Stomach (tissue), 9 donors: ENCODE measurements around the gene GSE1. TPM values are rescaled to one million over a fixed set of nuclear protein-coding genes. Genes with fewer than 3 reads are reported as not detected.

Experiments
- DNase-seq, 2 donors: peaks; one replicate each; pipeline versions ENCODE4 v3.0.0 to v3.0.0-alpha.2; 2013 to 2019
- H3K27ac ChIP-seq, 5 donors: fragments of 200-600 bp in 4 of 5; sonication (generic) in 4 of 5; one replicate each; pipeline ENCODE4 v1.5.1; 2013 to 2019; ENCODE audit warnings: mild to moderate bottlenecking in 1 of 5, moderate library complexity in 1 of 5
- H3K27me3 ChIP-seq, 3 donors: fragments of 200-600 bp; sonication (generic); one replicate each; pipeline ENCODE4 v1.5.1; 2017 to 2019; ENCODE audit warnings: mixed run types in 1 of 3
- H3K36me3 ChIP-seq, 4 donors: fragments of 200-600 bp; sonication (generic); 1 replicate in 3 of 4; 2 replicates in 1 of 4; pipeline ENCODE4 v1.5.1; 2016 to 2019
- H3K4me1 ChIP-seq, 4 donors: fragments of 200-600 bp; sonication (generic); one replicate each; pipeline ENCODE4 v1.5.1; 2016 to 2019
- H3K4me3 ChIP-seq, 4 donors: fragments of 200-600 bp; sonication (generic) in 3 of 4; one replicate each; pipeline ENCODE4 v1.5.1; 2016 to 2019; ENCODE audit warnings: mild to moderate bottlenecking in 1 of 4
- H3K9me3 ChIP-seq, 4 donors: fragments of 200-600 bp; sonication (generic); one replicate each; pipeline ENCODE4 v1.5.1; 2016 to 2019
- EP300 ChIP-seq: sonication (generic); formaldehyde crosslinking; IDR thresholded peaks from one replicate; pipeline ENCODE4 v1.6.1; 2017; ENCODE audit warnings: antibody characterized with exemption
- POLR2A ChIP-seq, 4 donors: fragments of 450-650 bp; IDR thresholded peaks; one replicate each; pipeline ENCODE4 v1.6.1; 2016; ENCODE audit warnings: antibody characterized with exemption in 4 of 4, control low read depth in 2 of 4, mild to moderate bottlenecking in 1 of 4, moderate library complexity in 1 of 4
- POLR2AphosphoS5 ChIP-seq, 3 donors: sonication (generic); formaldehyde crosslinking; IDR thresholded peaks; one replicate each; pipeline ENCODE4 v1.6.1; 2016; ENCODE audit warnings: antibody characterized with exemption in 3 of 3
- WGBS, 5 donors: extraction: QIAGEN DNeasy Blood & Tissue Kit in 3 of 5; methylation state at CpG; one replicate each; pipeline versions ENCODE4 v1.1.5 to v1.1.7; 2013 to 2018; 5-methylcytosine and 5-hydroxymethylcytosine counted together
- intact Hi-C: fragments of 100-400 bp; cut with DNase I; formaldehyde crosslinking; loops from one replicate; pipeline ENCODE4 v1.15.1; 2023; ENCODE audit warnings: low total_unique reads
- polyA plus RNA-seq, 3 donors: library from polyadenylated mRNA; stranded (reverse); fragments of 200-250 nt; gene quantifications; one replicate each; pipeline ENCODE4 v1.2.3, GENCODE V29; 2013
- total RNA-seq, 5 donors: library from RNA; depleted of rRNA; stranded (reverse); fragments of >200 nt; gene quantifications; one replicate each; pipeline versions ENCODE4 v1.1.0 to v1.2.3, GENCODE V29; 2014 to 2016
- TF ChIP-seq, protein P1 (sequence below), 7 experiments: fragments of 450-650 bp in 4 of 7; fragments of 200-600 bp in 3 of 7; sonication (generic) in 3 of 7; IDR thresholded peaks; one replicate each; pipeline ENCODE4 v1.5.1; 2016 to 2019; ENCODE audit warnings: antibody characterized with exemption in 7 of 7, control low read depth in 2 of 7, mild to moderate bottlenecking in 1 of 7
- donor health status: healthy with polysubstance abuse.
- donor health status: Bipolar disorder and iron deficiency.
- donor health status: healthy.

Gene GSE1
- total and polyA plus RNA-seq, 8 donors, result 11.8 to 294 (median 93.0) TPM

DNA sequence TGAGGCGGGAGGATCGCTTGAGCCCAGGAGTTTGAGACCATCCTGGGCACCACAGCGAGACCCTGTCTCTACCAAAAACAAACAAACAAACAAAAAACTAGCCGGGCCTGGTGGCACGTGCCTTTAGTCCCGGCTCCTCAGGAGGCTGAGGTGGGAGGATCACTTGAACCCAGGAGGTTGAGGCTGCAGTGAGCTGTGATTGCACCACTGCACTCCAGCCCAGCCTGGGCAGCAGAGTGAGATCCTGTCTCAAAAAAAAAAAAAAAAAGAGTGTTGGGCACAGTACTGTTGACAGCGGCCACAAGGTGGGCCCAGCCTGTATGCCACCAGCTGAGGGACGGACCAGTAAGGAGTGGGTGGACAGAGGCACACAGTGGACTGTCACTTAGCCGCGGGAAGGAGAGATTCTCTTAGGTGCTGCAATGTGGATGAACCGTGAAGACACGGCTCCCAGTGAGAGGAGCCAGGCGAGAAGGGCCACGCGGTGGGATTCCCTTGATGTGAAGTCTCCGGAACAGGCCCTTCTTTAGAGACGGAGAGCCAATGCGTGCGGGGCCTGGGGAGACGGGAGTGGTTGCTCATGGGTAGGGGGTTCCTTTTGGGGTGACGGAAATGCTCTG is 31.1 kb downstream of the GSE1 start:
- Histone ChIP-seq H3K36me3 (peaks cover 3 to 29% (median 25%) of the 10 kb centered on the region in 4 donors), H3K4me1 (peaks cover 60 to 81% (median 71%) of the 10 kb centered on the region in 4 donors), H3K27ac (peak overlapping the region in 1 of 5 donors; percentile 7), H3K9me3 (no peaks in the 10 kb centered on the region), H3K4me3 (no peak overlapping the region), H3K27me3 (no peaks in the 10 kb centered on the region)
- WGBS, 5 donors, result 81 to 90% (median 83%) methylated on average over 21 of the region's 21 CpGs
- intact Hi-C loops, result no loop called here
- TF ChIP-seq, protein P1, sequence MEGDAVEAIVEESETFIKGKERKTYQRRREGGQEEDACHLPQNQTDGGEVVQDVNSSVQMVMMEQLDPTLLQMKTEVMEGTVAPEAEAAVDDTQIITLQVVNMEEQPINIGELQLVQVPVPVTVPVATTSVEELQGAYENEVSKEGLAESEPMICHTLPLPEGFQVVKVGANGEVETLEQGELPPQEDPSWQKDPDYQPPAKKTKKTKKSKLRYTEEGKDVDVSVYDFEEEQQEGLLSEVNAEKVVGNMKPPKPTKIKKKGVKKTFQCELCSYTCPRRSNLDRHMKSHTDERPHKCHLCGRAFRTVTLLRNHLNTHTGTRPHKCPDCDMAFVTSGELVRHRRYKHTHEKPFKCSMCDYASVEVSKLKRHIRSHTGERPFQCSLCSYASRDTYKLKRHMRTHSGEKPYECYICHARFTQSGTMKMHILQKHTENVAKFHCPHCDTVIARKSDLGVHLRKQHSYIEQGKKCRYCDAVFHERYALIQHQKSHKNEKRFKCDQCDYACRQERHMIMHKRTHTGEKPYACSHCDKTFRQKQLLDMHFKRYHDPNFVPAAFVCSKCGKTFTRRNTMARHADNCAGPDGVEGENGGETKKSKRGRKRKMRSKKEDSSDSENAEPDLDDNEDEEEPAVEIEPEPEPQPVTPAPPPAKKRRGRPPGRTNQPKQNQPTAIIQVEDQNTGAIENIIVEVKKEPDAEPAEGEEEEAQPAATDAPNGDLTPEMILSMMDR (IDR thresholded peaks at IDR 0.05), result no peak
- TF ChIP-seq POLR2AphosphoS5 (IDR thresholded peaks at IDR 0.05), result no peak
- no peak for TF ChIP-seq EP300
- TF ChIP-seq POLR2A (IDR thresholded peaks at IDR 0.05), result no peak
- DNase-seq, result no peak

DNA sequence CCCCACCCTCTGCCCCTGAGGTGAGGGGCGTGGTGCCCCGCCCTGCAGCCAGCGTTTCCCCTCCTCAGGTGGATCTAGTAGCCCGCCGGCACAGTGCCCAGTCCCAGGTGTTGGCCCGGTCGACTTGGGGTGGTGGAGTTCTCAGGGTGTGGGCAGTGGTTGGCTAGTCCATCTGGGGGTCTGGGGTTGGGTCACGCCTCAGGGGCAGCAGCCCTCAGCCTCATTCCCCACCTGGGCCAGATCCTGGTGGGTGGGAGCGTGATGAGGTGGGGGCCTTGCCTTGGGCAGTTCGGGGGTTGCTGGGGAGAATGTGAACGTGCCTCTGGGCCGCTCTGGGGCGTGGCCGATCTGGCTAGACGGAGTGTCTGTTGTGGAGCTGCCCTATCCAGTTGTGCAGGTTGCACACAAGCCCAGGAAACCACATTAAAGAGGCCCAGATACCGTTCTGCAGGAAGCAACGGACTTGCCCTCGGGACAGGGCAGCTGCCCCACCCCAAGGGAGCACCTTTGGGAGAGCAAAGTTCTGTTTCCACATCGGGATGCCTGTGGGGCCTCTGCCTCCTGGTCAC is 32.0 kb downstream of the GSE1 start:
- H3K4me3 ChIP-seq, result peak overlapping the region in 1 of 4 donors; percentile 6
- DNase-seq, result peak in 1 of 2 donors; percentile 55
- H3K36me3 ChIP-seq, result peaks cover 10 to 38% (median 34%) of the 10 kb centered on the region in 4 donors
- peaks cover 51 to 77% (median 68%) of the 10 kb centered on the region in 4 donors for H3K4me1 ChIP-seq
- no peaks in the 10 kb centered on the region for H3K27me3 ChIP-seq
- no peaks in the 10 kb centered on the region for H3K9me3 ChIP-seq
- intact Hi-C loops, result no loop called here
- TF ChIP-seq, protein P1 (IDR thresholded peaks at IDR 0.05), result no peak
- TF ChIP-seq POLR2AphosphoS5 (IDR thresholded peaks at IDR 0.05), result peak in 1 of 3 donors; percentile 26
- WGBS, 5 donors, result 35 to 77% (median 54%) methylated on average over 10 to 19 of the region's 19 CpGs
- H3K27ac ChIP-seq, result peak overlapping the region in 1 of 5 donors; percentile 32

DNA sequence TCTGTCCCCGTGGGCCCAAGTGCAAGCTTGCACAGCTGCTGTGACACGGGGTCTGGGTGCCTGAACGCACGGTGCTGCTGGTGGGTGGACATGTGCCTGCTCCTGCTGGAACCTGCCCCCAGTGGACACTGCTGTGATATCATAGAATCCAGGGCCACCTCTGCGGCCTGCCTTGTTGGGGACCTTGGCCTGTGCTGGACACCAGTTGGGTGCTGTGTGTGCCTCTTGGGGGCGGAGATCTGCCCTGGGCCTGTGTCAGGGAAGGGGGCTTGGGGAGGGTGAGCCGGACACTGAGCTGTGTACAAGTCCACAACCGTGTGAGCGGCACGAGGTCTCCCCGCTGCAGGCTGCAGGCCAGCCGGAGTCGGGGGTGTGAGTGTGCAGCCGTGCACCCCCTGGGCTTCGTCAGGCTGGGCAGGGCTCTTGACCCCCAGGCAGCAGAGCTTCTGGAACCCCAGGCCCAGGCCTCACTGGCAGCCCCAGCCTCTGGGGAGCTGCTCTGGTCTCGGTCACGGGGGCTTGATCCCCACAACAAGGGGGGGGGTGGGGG is 33.3 kb downstream of the GSE1 start:
- TF ChIP-seq, protein P1 (IDR thresholded peaks at IDR 0.05), result no peak
- TF ChIP-seq POLR2A (IDR thresholded peaks at IDR 0.05) (no peak), POLR2AphosphoS5 (IDR thresholded peaks at IDR 0.05) (no peak)
- DNase-seq, result no peak
- Histone ChIP-seq H3K4me1 (peaks cover 47 to 78% (median 69%) of the 10 kb centered on the region in 4 donors), H3K9me3 (no peaks in the 10 kb centered on the region), H3K36me3 (peaks cover 10 to 40% (median 33%) of the 10 kb centered on the region in 4 donors), H3K27ac (no peak overlapping the region), H3K4me3 (no peak overlapping the region), H3K27me3 (no peaks in the 10 kb centered on the region)
- 72 to 91% (median 83%) methylated on average over 7 to 17 of the region's 17 CpGs for WGBS, 5 donors
- intact Hi-C loops, result no loop called here

DNA sequence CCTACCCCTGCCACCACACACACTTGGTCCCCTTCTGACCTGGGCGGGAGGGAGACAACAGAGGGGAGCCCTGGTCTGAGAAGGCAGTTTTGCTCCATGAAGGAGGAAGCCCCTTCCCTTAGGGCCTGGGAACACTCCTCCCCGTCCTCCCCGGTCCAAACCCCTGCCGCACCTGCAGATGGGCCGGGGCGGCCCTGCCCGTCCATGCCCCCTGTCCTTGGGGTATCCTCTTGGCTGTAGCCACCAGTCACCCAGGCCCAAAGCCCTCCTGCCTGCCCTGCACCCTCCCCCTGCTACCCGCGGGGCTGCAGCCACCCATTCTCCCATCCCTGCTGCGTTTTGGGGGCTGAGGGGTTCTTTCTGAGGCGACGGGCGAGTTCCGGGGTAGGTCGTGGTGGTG is 33.9 kb downstream of the GSE1 start:
- no peaks in the 10 kb centered on the region for H3K27me3 ChIP-seq
- intact Hi-C loops, result no loop called here
- WGBS, 5 donors, result 91 to 95% (median 93%) methylated on average over 12 to 15 of the region's 15 CpGs
- no peak for DNase-seq
- H3K4me3 ChIP-seq, result no peak overlapping the region
- peaks cover 10 to 40% (median 33%) of the 10 kb centered on the region in 4 donors for H3K36me3 ChIP-seq
- no peak overlapping the region for H3K27ac ChIP-seq
- TF ChIP-seq EP300 (no peak), POLR2AphosphoS5 (IDR thresholded peaks at IDR 0.05) (no peak), POLR2A (IDR thresholded peaks at IDR 0.05) (no peak)
- TF ChIP-seq, protein P1 (IDR thresholded peaks at IDR 0.05), result no peak
- H3K9me3 ChIP-seq, result no peaks in the 10 kb centered on the region
- H3K4me1 ChIP-seq, result peaks cover 47 to 78% (median 69%) of the 10 kb centered on the region in 4 donors
